Adrenal gland (tissue), 5 donors: ENCODE results near the gene UNC5C.

Source experiments
- CTCF ChIP-seq, 6 experiments: fragments of 450-650 bp in 4 of 6; fragments of 200-600 bp in 2 of 6; sonication (generic) in 1 of 6; IDR thresholded peaks; 1 replicate in 5 of 6; 2 replicates in 1 of 6; pipeline versions ENCODE4 v1.5.1 to v1.8.0; 2016 to 2021; ENCODE audit warnings: antibody characterized with exemption in 6 of 6, mild to moderate bottlenecking in 2 of 6, moderate library complexity in 1 of 6
- POLR2A ChIP-seq, 2 donors: fragments of 450-650 bp; IDR thresholded peaks; one replicate each; pipeline ENCODE4 v1.6.1; 2017; ENCODE audit warnings: antibody characterized with exemption in 2 of 2, mild to moderate bottlenecking in 2 of 2, moderate library complexity in 1 of 2
- donor health status: DM: no; HTN: no; CAD: no.

GRCh38 chr4:95178938-95179337 is 369.8 kb downstream of the UNC5C start:
- TF ChIP-seq CTCF (IDR thresholded peaks at IDR 0.05) = no peak
- no peak for TF ChIP-seq POLR2A (IDR thresholded peaks at IDR 0.05)
